Stomach (tissue), 4 donors: ENCODE measurements around the gene D2HGDH.

Experiments
- CTCF ChIP-seq, 7 experiments: fragments of 450-650 bp in 4 of 7; fragments of 200-600 bp in 3 of 7; sonication (generic) in 3 of 7; IDR thresholded peaks; one replicate each; pipeline ENCODE4 v1.5.1; 2016 to 2019; ENCODE audit warnings: antibody characterized with exemption in 7 of 7, control low read depth in 2 of 7, mild to moderate bottlenecking in 1 of 7
- EP300 ChIP-seq: sonication (generic); formaldehyde crosslinking; IDR thresholded peaks from one replicate; pipeline ENCODE4 v1.6.1; 2017; ENCODE audit warnings: antibody characterized with exemption

- TF ChIP-seq CTCF (IDR thresholded peaks at IDR 0.05) (no peak), EP300 (no peak)
These were observed 35.9 kb downstream of the D2HGDH start for GRCh38 chr2:241770185-241770935.
